Activated CD4-positive, alpha-beta T cell treated with anti-CD3 and anti-CD28 coated beads, Interleukin-2, amount 50 U/mL, for 16 hours (primary cell): ENCODE results near the gene DAND5.

Experiments
- DNase-seq: peaks from one replicate; pipeline ENCODE4 v3.0.0-alpha.2; 2020

The DAND5 gene, protein sequence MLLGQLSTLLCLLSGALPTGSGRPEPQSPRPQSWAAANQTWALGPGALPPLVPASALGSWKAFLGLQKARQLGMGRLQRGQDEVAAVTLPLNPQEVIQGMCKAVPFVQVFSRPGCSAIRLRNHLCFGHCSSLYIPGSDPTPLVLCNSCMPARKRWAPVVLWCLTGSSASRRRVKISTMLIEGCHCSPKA

DNA sequence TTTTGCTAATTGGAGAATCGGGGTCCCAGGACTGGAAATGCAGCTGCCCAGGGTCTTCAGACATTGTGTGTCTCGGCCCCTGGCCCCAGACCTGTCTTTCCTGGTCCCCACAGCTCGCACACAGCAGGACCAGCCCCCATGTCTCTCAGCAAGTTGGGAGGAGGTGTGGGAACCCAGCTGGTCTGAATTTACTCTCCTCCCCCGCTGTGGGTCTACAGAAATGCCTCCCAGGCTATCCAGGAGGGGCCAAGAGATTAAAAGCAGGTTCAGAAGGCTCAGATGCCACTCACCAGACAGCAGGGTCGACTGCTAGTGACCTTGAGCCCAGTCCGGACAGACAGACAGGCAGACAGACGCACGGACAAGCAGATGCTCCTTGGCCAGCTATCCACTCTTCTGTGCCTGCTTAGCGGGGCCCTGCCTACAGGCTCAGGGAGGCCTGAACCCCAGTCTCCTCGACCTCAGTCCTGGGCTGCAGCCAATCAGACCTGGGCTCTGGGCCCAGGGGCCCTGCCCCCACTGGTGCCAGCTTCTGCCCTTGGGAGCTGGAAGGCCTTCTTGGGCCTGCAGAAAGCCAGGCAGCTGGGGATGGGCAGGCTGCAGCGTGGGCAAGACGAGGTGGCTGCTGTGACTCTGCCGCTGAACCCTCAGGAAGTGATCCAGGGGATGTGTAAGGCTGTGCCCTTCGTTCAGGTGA is at the start of gene DAND5:
TSS of gene DAND5 (plus strand) at position 285 of the 697 bp plus-strand sequence. CDS start at position 370, 85 bp downstream.
- DNase-seq: no peak

DNA sequence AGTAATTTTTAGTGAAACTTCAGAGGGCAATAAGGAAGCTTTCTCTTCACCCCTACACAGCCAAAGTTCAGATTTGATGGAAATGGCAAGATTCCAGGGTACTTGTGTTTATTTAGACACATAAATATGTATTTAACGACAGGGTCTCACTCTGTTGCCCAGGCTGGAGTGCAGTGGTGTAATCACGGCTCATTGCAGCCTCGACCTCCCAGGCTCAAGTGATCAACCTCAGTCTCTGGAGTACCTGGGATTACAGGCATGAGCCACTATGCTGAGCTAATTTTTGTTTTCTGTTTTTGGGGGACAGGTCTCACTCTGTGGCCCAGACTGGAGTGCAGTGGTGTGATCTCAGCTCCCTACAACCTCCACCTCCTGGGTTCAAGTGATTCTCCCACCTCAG is 48.3 kb upstream of the DAND5 start:
- no peak for DNase-seq

DNA sequence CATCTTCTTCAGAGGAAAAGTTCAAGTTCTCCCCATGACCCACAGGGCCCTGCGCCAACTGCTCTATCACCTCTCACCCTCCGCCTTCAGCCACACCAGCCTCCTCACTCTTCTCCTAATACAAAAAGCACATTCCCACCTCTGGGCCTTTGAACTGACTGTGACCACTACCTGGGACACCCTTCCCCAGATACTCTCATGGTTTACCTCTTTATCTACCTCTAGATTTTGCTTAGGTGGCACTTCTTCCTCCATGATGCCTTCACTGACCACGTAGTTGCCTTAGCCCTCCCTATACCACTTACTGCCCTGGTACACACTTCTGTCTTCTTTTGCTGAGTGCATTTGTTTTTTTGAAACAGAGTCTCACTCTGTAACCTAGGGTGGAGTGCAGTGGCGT is 46.4 kb upstream of the DAND5 start:
- no peak for DNase-seq

DNA sequence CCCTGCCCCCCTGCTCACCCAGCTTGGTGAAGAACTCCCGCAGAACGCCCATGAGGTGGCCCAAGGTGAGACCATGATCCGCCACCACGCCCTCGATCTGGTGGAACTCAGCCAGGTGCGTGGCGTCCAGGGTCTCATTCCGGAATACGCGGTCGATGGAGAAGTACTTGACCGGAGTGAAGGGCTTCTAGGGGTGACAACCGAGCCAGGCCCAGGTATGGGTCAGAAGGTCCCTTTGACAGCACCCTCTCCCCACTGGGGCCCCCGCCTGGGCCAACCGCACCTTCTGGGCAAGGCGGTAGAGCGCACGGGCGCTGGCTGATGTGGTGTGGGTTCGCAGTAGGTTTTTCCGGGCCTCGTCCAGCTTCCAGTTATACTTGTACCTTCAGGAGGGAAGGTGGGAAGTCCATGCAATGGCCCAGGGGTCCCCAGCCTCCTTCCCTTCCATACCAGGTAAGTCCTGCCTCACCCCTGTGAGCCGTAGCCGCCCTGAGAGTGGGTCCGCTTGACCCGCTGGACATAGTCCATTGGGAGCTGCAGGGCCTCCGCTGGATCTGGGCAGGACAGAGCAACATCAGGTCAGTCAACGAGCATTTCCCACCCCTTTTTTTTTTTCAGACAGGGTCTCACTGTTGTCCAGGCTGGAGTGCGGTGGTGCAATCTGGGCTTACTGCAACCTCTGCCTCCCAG is 44.6 kb upstream of the DAND5 start:
- no peak for DNase-seq

DNA sequence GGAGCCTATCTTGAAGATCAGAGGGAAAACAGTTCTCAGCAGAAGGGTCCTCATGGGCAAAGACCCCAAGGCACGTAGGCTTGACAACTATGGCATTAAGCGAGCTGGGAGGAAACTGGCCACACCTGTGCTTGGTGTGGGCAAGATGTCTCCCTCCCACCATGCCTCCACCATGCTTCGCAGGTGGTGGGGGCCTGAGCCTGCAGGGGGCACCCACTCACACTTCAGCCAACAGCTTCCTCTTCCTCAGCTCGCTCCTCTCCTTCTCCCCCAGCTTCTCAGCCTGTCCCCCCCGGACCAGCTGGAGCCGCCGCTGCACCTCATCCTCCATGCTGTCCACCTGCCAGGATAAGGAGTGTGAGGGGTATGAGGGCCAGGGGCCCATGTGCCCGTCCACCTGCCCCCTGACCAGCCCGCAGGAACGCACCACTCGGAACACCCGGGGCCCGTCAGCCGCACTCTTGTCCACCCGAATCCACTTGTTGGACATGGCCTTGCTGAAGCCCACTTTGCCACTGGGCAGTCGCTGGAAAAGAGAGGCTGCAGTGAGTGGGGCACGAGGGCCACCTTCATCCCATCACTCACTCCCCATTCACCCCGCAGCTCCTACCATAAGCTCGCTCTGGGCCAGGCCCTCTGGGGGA is 39.3 kb upstream of the DAND5 start:
- DNase-seq: no peak

DNA sequence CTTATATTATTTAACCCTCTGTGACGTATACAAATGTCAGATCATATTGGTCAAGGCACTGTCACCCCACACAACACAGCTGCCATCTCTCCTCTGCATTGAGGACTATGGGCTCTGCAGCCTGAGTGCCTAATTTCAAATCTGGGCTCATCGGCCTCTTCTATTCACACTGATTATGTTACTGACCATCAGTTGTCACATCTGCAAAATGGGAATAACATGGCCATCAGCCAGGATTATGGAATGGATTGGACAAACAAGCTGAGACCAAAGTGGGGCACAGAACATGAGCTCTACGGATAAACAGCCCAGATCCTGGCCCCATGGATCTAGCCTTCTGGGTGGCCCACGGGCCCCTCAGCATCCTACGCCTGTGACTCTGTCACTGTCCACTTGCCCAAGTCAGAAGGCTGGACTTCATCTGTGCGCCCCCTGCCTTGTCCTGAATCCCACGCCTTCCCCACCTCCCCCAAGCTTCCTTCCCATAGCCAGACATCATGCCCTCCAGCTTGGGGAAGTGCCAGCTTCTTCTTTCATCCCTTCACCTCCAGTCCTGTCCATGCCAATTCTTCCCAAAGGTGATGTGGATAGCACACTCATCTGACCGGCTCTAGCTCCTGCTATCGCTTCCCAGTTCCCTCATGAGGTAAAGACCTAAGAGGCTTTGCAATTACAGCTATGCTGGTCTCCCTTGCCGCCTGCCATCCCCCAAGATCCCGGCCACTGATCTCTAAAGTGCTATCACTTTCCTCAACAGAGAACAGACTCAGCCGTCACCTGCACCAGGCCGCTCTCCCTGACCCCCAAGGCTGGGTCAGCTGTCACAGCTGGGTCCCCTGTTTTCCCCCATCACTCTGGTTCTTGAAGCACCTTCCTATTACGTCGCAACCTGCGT is 36.7 kb upstream of the DAND5 start:
- no peak for DNase-seq

DNA sequence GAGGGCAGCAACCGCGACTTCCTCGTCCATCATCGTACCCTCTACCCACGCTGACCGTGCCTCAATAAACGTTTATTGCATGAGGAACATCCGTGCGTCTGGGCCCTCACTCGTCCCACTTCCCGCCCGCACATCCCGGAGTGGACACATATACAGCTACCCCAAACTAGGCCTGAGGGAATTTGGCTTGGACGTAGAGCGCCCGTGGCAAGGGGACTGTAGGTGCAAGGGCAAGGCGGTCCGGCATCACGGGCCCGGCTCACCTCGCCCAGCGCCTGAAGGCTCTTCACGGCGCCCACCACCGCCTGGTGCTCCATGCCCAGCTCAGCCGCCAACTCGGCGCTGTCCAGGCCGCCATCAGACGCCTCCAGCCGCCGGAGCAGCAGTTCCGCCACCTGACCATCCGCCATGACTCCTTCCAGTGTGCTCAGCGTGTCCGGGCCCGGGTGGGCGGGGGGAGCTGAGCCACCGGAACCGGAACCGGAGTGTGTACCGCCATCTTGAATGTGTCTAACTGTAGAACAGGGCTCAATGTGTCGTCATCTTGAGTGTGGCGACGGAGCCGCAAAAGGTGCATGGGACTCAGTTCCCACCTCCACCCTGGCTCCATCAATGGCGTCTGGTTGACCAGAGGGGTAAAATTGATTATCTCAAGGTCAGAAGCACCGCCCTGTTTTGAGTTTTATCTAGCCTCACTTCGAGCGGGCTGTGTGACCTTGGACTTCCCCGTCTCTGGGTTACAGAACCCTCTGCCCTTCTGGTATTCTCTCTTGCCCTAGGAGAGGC is 35.9 kb upstream of the DAND5 start, which contains the start of gene FARSA:
TSS of gene FARSA (minus strand) at position 425 of the 786 bp plus-strand sequence. CDS start at position 410, 15 bp downstream.
- DNase-seq: peak; percentile 94

DNA sequence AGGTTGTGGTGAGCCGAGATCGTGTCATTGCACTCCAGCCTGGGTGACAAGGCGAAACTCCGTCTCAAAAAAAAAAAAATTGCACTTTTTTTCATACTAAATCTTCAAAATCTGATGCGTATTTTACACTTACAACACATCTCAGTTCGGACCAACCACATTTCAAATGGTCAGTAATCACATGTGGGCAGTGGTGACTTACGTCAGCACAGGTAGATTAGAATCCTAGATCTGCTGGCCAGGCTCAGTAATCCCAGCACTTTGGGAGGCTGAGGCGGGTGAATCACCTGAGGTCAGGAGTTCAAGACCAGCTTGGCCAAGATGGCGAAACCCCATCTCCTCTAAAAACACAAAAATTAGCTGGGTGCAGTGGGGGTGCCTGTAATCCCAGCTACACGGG is 34.3 kb upstream of the DAND5 start:
- no peak for DNase-seq

DNA sequence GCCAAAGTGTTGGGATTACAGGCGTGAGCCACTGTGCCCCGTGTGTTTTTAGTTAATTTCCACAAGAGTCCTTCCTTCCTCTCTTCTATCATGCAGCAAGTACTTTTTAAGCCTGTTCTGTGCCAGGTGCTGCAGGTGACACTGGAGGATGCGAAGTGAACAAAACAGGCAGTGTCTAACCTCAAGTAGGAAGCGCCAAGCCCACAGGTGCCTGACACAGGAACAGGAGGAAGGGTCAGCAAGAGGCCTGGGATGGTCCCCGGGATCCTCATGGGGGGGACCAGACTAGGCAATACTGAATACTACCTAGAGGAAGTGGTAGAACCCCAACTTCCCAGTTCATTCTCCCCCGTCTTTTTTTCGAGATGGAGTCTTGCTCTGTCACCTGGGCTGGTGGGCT is 32.8 kb upstream of the DAND5 start:
- no peak for DNase-seq

DNA sequence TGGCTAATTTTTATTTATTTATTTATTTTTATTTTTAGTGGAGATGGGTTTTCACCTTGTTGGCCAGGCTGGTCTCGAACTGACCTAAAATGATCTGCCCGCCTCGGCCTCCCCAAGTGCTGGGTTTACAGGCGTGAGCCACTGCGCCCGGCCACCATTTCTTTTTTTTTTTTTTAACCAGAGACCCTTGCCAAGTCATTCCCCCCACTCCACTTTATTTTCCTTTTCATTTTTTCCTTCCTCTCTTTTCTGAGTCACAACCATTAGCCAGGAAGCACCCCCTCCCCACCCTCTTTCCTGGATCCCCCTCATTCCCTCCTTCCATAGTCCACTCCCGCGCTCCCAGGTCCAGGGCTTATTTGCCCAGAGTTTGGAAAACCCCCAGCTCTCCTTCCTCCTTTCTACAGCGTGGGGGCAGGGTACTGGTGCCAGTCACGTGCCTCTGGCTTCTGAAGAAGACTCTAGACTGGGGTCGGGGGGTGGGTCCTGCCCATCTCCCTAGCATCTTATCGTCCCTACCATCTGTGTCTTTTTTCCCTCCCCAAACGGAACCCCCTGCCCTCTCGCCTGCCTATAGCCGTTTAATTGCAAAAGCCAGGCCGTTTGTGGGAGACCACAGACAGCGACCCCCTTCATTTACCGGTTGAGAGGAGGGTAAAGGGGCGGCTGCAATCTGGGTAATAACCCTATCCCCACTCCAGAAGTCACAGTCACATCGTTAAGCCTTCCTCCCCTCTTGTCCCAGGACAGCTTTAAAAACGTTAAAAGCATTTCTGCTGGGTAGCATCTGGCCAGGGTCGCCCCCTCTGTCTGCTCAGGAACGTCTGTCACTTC is 32.1 kb upstream of the DAND5 start:
- DNase-seq: no peak

DNA sequence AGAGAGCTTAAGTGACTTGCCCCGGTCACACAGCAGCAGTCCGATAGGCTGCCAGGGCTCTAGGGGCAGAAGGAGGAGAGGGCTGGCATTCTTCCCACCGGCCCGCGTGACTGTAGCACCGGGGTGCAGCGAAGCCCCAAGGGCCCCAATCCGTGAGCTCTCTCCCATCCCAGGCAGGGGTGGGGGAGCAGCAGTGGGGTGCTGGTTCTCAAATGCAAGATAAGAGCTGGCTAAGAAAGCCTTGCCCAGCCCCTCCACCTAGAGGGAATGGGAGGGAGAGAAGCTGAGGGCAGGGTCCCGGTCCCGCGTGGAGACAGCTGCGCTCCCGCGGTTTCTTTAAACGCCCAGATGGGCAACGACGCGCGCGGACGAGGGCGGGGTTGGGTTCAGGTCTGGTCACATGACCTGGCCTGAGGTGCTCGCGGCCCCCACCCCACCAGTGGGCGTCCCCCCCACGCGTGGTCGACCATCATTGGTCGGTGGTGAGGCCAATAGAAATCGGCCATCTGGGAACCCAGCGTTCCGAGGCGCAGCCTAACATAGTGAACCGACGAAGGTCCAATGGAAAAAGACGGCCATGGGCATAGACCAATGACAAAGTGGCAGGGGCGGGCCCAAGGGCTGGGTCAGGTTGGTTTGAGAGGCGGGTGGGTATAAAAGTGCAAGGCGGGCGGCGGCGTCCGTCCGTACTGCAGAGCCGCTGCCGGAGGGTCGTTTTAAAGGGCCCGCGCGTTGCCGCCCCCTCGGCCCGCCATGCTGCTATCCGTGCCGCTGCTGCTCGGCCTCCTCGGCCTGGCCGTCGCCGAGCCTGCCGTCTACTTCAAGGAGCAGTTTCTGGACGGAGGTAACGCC is 31.2 kb upstream of the DAND5 start, which contains the start of gene CALR:
TSS of gene CALR (plus strand) at position 683 of the 852 bp plus-strand sequence. CDS start at position 754, 71 bp downstream.
- peak; percentile 100 for DNase-seq

DNA sequence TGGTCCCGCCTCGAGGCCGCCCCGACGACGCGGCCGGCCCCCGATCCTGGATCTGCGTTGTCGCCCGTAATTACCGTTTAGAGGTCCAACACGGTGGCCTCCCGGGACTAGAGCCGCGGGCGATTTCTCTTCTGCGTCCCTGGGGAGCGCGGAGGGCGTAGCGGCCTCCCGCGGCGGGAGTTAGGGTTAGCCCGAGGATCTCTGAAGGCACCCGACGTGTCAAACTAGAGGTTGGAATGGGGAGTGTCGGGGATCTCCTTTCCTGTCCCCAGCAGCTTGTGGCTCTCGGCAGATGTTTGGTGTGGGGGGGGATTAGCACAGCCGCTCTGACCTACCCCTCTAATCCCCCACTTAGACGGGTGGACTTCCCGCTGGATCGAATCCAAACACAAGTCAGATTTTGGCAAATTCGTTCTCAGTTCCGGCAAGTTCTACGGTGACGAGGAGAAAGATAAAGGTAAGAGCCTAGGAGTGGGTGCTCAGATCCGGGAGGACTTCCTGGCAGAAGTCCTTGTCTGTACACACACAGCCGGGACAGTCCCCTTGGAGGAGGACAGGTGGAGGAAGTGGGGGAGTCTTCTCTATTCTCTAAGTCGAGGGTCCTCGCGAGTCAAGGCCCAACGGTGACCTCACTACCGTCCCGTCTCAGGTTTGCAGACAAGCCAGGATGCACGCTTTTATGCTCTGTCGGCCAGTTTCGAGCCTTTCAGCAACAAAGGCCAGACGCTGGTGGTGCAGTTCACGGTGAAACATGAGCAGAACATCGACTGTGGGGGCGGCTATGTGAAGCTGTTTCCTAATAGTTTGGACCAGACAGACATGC is 30.4 kb upstream of the DAND5 start:
- peak; percentile 34 for DNase-seq

DNA sequence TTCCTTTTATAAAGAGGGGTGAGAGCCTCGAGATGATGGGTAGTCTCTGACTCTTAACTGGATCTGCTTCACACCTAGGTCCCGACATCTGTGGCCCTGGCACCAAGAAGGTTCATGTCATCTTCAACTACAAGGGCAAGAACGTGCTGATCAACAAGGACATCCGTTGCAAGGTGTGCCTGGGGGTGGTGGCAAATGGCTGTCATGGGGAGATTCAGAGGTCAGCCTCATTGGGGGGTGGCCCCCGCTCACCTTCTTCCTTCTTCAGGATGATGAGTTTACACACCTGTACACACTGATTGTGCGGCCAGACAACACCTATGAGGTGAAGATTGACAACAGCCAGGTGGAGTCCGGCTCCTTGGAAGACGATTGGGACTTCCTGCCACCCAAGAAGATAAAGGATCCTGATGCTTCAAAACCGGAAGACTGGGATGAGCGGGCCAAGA is 29.4 kb upstream of the DAND5 start:
- DNase-seq: no peak

DNA sequence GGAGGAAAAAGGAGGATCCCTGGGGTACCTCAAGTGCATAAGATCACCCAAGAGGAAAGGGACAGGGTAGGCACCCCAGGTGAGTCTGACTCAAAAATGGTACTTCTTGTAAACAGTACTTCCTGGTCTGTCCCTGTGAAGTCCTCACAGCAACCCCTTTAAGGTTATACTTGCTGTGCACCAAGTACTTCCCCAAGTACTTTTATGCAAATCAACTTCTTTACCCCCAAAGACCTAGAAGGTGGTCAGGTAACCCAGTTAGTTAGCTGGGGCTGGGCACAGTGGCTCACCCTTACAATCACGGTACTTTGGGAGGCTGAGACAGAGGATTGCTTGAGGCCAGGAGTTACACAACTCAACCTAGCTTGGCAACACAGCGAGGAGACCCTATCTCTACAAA is 28.5 kb upstream of the DAND5 start:
- no peak for DNase-seq

DNA sequence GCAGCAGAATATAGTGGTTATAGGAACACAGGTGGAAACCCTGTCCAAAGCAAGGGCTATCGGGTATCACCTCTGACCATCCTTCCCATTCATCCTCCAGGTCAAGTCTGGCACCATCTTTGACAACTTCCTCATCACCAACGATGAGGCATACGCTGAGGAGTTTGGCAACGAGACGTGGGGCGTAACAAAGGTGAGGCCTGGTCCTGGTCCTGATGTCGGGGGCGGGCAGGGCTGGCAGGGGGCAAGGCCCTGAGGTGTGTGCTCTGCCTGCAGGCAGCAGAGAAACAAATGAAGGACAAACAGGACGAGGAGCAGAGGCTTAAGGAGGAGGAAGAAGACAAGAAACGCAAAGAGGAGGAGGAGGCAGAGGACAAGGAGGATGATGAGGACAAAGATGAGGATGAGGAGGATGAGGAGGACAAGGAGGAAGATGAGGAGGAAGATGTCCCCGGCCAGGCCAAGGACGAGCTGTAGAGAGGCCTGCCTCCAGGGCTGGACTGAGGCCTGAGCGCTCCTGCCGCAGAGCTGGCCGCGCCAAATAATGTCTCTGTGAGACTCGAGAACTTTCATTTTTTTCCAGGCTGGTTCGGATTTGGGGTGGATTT is 25.8 kb upstream of the DAND5 start:
- DNase-seq: no peak

DNA sequence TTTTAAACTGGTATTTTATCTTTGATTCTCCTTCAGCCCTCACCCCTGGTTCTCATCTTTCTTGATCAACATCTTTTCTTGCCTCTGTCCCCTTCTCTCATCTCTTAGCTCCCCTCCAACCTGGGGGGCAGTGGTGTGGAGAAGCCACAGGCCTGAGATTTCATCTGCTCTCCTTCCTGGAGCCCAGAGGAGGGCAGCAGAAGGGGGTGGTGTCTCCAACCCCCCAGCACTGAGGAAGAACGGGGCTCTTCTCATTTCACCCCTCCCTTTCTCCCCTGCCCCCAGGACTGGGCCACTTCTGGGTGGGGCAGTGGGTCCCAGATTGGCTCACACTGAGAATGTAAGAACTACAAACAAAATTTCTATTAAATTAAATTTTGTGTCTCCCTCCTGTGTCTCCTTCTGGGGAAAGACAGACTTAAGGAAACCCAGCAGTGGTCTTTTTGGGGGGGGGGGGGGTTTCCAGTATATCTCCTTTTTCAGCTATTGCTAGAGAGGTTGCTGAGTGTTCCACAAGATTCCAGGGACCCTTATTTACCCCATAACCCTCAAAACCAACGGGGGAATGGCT is 25.2 kb upstream of the DAND5 start:
- no peak for DNase-seq

DNA sequence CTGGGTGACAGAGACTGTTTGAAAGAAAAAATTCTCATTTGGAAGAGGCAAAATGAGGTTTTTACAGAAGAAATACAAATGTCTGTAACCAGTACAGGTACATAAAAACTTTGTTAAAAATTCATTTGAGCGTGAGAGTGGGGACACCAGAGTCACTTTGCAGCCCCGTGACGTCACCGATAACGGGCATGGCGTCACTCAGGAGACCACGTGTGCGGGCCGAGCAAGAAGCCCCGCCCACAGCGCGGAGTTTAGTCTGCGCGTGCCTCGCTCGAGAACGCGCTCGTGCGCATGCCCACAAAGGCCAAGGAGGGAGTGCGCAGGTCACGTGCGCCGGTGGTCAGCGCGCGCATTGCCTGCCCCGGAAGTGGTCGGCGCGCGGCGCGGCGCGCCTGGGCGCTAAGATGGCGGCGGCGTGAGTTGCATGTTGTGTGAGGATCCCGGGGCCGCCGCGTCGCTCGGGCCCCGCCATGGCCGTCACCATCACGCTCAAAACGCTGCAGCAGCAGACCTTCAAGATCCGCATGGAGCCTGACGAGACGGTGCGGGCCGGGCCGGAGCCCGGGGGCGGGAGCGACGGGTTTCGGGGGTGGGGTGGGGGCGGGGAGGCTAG is 23.8 kb upstream of the DAND5 start, which contains the start of gene RAD23A:
TSS of gene RAD23A (plus strand) at position 384 of the 613 bp plus-strand sequence. CDS start at position 471, 87 bp downstream.
- DNase-seq: peak; percentile 99
